Right lobe of liver (tissue), 6 donors: ENCODE results near the gene F11. TPM values are rescaled to one million over a fixed set of nuclear protein-coding genes. Genes with fewer than 3 reads are reported as not detected.

ENCODE experiments used
- ATAC-seq, 4 donors: fragments of 200-7000 bp; cut with Tn5 transposase; one replicate each; pipeline ENCODE4 v1.9.1; 2020; ENCODE audit warnings: mild to moderate bottlenecking in 4 of 4, moderate library complexity in 4 of 4
- DNase-seq, 3 donors: peaks; one replicate each; pipeline ENCODE4 v3.0.0-alpha.2; 2020
- H3K27ac ChIP-seq, 3 donors: fragments of 200-600 bp; one replicate each; pipeline ENCODE4 v1.8.0; 2022
- H3K27me3 ChIP-seq, 2 donors: fragments of 200-600 bp; one replicate each; pipeline ENCODE4 v1.8.0; 2022
- H3K36me3 ChIP-seq, 4 donors: fragments of 200-600 bp; sonication (generic) in 1 of 4; one replicate each; pipeline versions ENCODE4 v1.5.1 to v1.8.0; 2017 to 2022; ENCODE audit warnings: control low read depth in 1 of 4
- H3K4me1 ChIP-seq, 4 donors: fragments of 200-600 bp; sonication (generic) in 1 of 4; one replicate each; pipeline versions ENCODE4 v1.5.1 to v1.8.0; 2017 to 2022; ENCODE audit warnings: control low read depth in 1 of 4
- H3K4me3 ChIP-seq, 3 donors: fragments of 200-600 bp; one replicate each; pipeline ENCODE4 v1.8.0; 2022
- H3K9me3 ChIP-seq, 4 donors: fragments of 200-600 bp; sonication (generic) in 1 of 4; one replicate each; pipeline versions ENCODE4 v1.5.1 to v1.8.0; 2017 to 2022; ENCODE audit warnings: control low read depth in 1 of 4
- POLR2A ChIP-seq: fragments of 450-650 bp; IDR thresholded peaks from one replicate; pipeline ENCODE4 v1.6.1; 2017; ENCODE audit warnings: antibody characterized with exemption, mild to moderate bottlenecking
- WGBS: methylation state at CpG from one replicate; pipeline ENCODE4 v1.1.6; 2018; ENCODE audit warnings: low coverage, low lambda C conversion rate; ENCODE audit not compliant: insufficient coverage; ENCODE audit errors: missing lambda C conversion rate; 5-methylcytosine and 5-hydroxymethylcytosine counted together
- intact Hi-C, 2 donors: fragments of 100-400 bp; cut with DNase I; formaldehyde crosslinking; loops; one replicate each; pipeline versions ENCODE4 v1.11.2 to v1.14.1; 2022
- long read RNA-seq: library from polyadenylated mRNA; unstranded; transcript quantifications from one replicate; pipeline ENCODE4 v2.0.0, GENCODE V29; 2019
- total RNA-seq, 6 experiments: library from RNA; depleted of rRNA in 2 of 6; stranded (reverse); fragments of >200 nt in 2 of 6; fragmentation: NEBNext Ultra II Directional in 3 of 6; extraction: Animal tissue kit (Norgen Biotek cat#: 25700) in 3 of 6; gene quantifications; one replicate each; pipeline versions ENCODE4 v1.1.0 to v1.2.4, GENCODE V29; 2016 to 2023
- TF ChIP-seq, protein P1 (sequence below), 4 donors: fragments of 200-600 bp in 3 of 4; fragments of 450-650 bp in 1 of 4; IDR thresholded peaks; one replicate each; pipeline versions ENCODE4 v1.5.1 to v1.8.0; 2016 to 2022; ENCODE audit warnings: antibody characterized with exemption in 4 of 4, mild to moderate bottlenecking in 2 of 4
- donor health status: DM: no; HTN: yes; CAD: no.
- donor health status: DM: no; HTN: no; CAD: no.
- donor health status: DM: no; HTN: no; CAD: no.
- donor health status: DM: no; HTN: yes; CAD: no.
- donor health status: DM: no; HTN: yes; CAD: no.

F11 gene
- total RNA-seq, result 100 to 1,000 TPM in 4 of 6 experiments, 10 to 100 TPM in 2; 94.5 to 201 (median 140) TPM
- long read RNA-seq, transcript F11-203 (15 exons, 2,396 nt), result major isoform, 6 of 19 reads
- long read RNA-seq, partial matches to known transcripts, result 4 of 19 reads
- long read RNA-seq, other reads (novel, unspliced or antisense), result 8 of 19 reads

DNA sequence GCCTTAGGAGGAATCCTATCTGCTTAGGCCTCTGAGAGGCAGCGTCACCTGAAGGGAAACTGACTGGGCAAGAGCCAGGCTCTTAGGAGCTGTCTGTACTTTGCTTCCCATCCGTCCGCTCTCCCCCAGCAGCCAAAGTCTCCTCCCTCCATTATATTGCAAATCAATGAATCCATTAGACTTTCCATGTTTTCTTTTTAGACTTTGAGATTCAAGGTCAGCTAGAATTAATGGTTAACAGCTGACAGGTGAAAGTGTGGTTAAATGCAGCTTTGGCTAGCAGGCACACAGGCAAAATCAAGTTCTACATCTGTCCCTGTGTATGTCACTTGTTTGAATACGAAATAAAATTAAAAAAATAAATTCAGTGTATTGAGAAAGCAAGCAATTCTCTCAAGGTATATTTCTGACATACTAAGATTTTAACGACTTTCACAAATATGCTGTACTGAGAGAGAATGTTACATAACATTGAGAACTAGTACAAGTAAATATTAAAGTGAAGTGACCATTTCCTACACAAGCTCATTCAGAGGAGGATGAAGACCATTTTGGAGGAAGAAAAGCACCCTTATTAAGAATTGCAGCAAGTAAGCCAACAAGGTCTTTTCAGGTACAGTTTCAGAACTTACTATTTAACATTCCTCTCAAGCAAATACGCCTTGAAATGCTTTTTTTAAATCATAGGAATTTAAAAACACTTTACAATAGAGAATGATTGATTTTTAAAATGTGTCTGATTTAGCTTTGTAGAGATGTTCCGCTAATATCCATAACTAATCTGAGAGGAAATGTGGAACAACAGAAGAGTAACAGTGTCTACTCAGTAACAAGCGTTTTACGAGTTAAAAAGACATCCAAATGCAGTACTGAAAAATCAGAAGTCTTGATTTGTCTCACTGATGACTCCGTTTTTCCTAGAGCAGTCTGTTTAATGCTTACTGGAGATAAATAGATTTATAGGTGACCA lies at the start of gene F11:
Gene F11 (plus strand): TSS at position 507 of the 970 bp plus-strand sequence. CDS start 948 bp downstream, outside the sequence.
- H3K9me3 ChIP-seq, result no peaks in the 10 kb centered on the region
- H3K4me3 ChIP-seq, result peak within 1 kb of the TSS; percentile 24 to 62 (median 54)
- no peaks in the 10 kb centered on the region for H3K36me3 ChIP-seq
- peak; percentile 40 to 65 (median 55) for ATAC-seq
- no peaks in the 10 kb centered on the region for H3K27me3 ChIP-seq
- H3K27ac ChIP-seq, result peak within 1 kb of the TSS; percentile 69 to 87 (median 71)
- intact Hi-C loops, result no loop called here
- H3K4me1 ChIP-seq, result peaks cover 0 to 43% (median 15%) of the 10 kb centered on the region in 4 donors
- peak; percentile 93 for TF ChIP-seq POLR2A
- TF ChIP-seq, protein P1, sequence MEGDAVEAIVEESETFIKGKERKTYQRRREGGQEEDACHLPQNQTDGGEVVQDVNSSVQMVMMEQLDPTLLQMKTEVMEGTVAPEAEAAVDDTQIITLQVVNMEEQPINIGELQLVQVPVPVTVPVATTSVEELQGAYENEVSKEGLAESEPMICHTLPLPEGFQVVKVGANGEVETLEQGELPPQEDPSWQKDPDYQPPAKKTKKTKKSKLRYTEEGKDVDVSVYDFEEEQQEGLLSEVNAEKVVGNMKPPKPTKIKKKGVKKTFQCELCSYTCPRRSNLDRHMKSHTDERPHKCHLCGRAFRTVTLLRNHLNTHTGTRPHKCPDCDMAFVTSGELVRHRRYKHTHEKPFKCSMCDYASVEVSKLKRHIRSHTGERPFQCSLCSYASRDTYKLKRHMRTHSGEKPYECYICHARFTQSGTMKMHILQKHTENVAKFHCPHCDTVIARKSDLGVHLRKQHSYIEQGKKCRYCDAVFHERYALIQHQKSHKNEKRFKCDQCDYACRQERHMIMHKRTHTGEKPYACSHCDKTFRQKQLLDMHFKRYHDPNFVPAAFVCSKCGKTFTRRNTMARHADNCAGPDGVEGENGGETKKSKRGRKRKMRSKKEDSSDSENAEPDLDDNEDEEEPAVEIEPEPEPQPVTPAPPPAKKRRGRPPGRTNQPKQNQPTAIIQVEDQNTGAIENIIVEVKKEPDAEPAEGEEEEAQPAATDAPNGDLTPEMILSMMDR (IDR thresholded peaks at IDR 0.05), result no peak
- peak in 2 of 3 donors; percentile 28 to 49 for DNase-seq
- WGBS, result 25% methylated on average over 10 of the region's 10 CpGs

DNA sequence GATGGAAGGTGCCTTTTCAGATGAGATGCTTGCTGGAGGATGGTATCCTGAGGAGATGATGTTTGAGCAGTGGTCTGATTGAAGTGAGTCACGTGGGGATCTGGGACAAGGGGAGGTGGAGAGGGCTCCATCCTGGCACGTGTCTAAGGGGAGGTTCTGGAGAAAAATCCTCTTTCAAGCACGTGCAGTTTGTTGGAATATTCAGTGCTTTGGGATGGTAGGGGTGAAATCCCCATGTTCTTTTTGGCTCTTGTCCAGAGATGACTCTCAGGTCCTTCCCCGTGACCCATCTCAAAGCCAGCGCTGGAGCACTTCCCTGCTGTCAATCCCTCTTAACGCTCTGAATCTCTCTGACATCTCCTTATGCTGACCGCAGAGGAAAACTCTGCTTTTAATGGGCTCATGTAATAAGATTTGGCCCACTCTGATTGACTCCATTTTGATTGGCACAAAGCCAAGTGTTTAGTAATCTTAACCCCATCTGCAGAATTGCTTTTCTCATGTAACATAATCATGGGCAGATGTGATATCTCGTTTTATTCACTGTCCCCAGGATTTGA lies 49.4 kb upstream of the F11 start:
- no peak for DNase-seq
- peak in 1 of 4 donors; percentile 11 for ATAC-seq
- Histone ChIP-seq H3K9me3 (no peaks in the 10 kb centered on the region), H3K27me3 (no peaks in the 10 kb centered on the region), H3K36me3 (peaks cover 0 to 3% (median 0%) of the 10 kb centered on the region in 4 donors), H3K4me3 (no peak overlapping the region), H3K4me1 (peaks cover 0 to 15% (median 0%) of the 10 kb centered on the region in 4 donors), H3K27ac (no peak overlapping the region)
- 5% methylated on average over 1 of the region's 8 CpGs for WGBS
- intact Hi-C loops, result no loop called here
- TF ChIP-seq POLR2A, result no peak
- TF ChIP-seq, protein P1 (IDR thresholded peaks at IDR 0.05), result no peak

DNA sequence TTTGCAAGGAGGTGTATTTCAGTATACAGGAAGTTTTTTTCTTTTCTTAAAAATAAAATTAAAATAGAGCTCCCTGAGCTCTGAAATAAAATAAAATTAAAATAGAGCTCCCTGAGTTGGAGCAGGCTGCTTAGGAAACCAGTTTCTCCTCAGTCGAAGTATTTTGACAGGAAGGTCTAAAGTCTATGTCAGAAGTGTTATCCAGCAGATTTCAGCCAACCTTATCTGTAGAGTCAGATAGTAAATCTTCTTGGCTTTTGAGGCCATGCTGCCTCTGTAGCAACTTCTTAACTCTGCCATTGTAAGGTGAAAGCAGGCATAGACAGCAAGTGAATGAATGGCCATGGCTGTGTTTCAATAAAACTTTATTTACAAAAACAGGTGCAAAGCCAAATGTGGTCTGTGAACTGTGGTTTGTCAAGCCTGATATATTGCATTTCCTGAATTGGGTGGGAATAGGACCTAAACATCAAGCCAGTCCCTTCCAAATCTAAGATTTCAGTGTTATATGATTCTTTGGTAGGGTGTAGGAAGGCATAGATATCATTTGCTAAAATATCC lies 48.2 kb upstream of the F11 start:
- H3K27ac ChIP-seq, result no peak overlapping the region
- H3K27me3 ChIP-seq, result no peaks in the 10 kb centered on the region
- TF ChIP-seq, protein P1 (IDR thresholded peaks at IDR 0.05), result no peak
- TF ChIP-seq POLR2A, result no peak
- intact Hi-C loops, result no loop called here
- H3K36me3 ChIP-seq, result no peaks in the 10 kb centered on the region
- H3K9me3 ChIP-seq, result no peaks in the 10 kb centered on the region
- WGBS, result 0% methylated on average over 1 of the region's 1 CpG
- ATAC-seq (peak in 1 of 4 donors; percentile 56), DNase-seq (no peak)
- H3K4me3 ChIP-seq, result no peak overlapping the region
- H3K4me1 ChIP-seq, result peaks cover 0 to 26% (median 0%) of the 10 kb centered on the region in 4 donors

DNA sequence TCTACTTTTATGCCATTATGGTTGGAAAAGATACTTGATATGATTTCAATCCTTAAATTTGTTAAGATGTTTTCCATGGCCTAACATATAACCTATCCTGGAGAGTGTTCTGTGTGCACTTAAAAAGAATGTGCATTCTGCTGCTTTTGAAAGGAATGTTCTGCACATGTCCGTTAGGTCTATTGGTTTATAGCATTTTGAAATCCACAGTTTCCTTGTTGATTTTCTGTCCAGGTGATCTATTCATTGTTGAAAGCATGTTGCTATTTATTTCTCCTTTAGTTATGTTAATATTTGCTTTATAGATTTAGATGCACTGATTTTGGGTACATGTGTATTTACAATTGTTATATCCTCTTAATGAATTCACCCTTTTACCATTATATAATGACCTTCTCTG lies 44.4 kb upstream of the F11 start:
- Histone ChIP-seq H3K4me3 (no peak overlapping the region), H3K9me3 (no peaks in the 10 kb centered on the region), H3K27ac (peak overlapping the region in 2 of 3 donors; percentile 18 to 29), H3K27me3 (no peaks in the 10 kb centered on the region), H3K36me3 (no peaks in the 10 kb centered on the region), H3K4me1 (peaks cover 0 to 35% (median 4%) of the 10 kb centered on the region in 4 donors)
- 19% methylated on average over 1 of the region's 1 CpG for WGBS
- TF ChIP-seq POLR2A, result no peak
- TF ChIP-seq, protein P1 (IDR thresholded peaks at IDR 0.05), result no peak
- DNase-seq, result no peak
- intact Hi-C loops, result no loop called here
- peak; percentile 31 to 76 (median 46) for ATAC-seq
